IPS-15b (cell line): Measurements from ENCODE around the gene ANKRD33B.
"Not testable (repeated sequence)": the region's sequence is repeated elsewhere in the genome, so short reads cannot be mapped to it uniquely, and the experiment has no call there.

Experiments used
- H3K27me3 ChIP-seq: one replicate; pipeline ENCODE4 v1.6.1; 2013; ENCODE audit warnings: low read length; ENCODE audit not compliant: control insufficient read depth, insufficient read depth
- H3K36me3 ChIP-seq: one replicate; pipeline ENCODE4 v1.6.1; 2013; ENCODE audit warnings: low read length; ENCODE audit not compliant: control insufficient read depth, insufficient read depth
- H3K4me1 ChIP-seq: one replicate; pipeline ENCODE4 v1.6.1; 2013; ENCODE audit warnings: mild to moderate bottlenecking, low read length; ENCODE audit not compliant: control insufficient read depth, insufficient read depth
- H3K4me3 ChIP-seq: one replicate; pipeline ENCODE4 v1.5.1; 2013; ENCODE audit warnings: low read depth, low read length
- H3K9ac ChIP-seq: one replicate; pipeline ENCODE4 v1.6.1; 2013; ENCODE audit warnings: low read depth, mild to moderate bottlenecking, low read length
- H3K9me3 ChIP-seq: one replicate; pipeline ENCODE4 v1.6.1; 2013; ENCODE audit warnings: mild to moderate bottlenecking, low read length; ENCODE audit not compliant: control insufficient read depth, insufficient read depth

Gene ANKRD33B

GRCh38 chr5:10664180-10664769, 100.4 kb downstream of the ANKRD33B start:
- H3K4me1 ChIP-seq, H3K27me3 ChIP-seq, H3K9me3 ChIP-seq, H3K36me3 ChIP-seq, H3K4me3 ChIP-seq, H3K9ac ChIP-seq: not testable (repeated sequence)

GRCh38 chr5:10665799-10666198, 101.9 kb downstream of the ANKRD33B start:
- H3K9ac ChIP-seq: no peak overlapping the region
- no peak overlapping the region for H3K4me3 ChIP-seq
- H3K9me3 ChIP-seq: no peaks in the 10 kb centered on the region
- no peaks in the 10 kb centered on the region for H3K27me3 ChIP-seq
- no peaks in the 10 kb centered on the region for H3K36me3 ChIP-seq
- no peaks in the 10 kb centered on the region for H3K4me1 ChIP-seq

- Histone ChIP-seq H3K9me3 (no peaks in the 10 kb centered on the region), H3K27me3 (no peaks in the 10 kb centered on the region), H3K4me3 (no peak overlapping the region), H3K4me1 (no peaks in the 10 kb centered on the region), H3K9ac (no peak overlapping the region), H3K36me3 (no peaks in the 10 kb centered on the region)
Observed at GRCh38 chr5:10666531-10667299, 102.8 kb downstream of the ANKRD33B start.

- no peaks in the 10 kb centered on the region for H3K27me3 ChIP-seq
- no peaks in the 10 kb centered on the region for H3K9me3 ChIP-seq
- H3K9ac ChIP-seq: no peak overlapping the region
- H3K36me3 ChIP-seq: no peaks in the 10 kb centered on the region
- H3K4me3 ChIP-seq: no peak overlapping the region
- H3K4me1 ChIP-seq: no peaks in the 10 kb centered on the region
Observed at GRCh38 chr5:10667431-10668057, 103.7 kb downstream of the ANKRD33B start.

GRCh38 chr5:10668697-10669096, 104.8 kb downstream of the ANKRD33B start:
- H3K4me1 ChIP-seq: no peaks in the 10 kb centered on the region
- H3K9ac ChIP-seq: no peak overlapping the region
- no peaks in the 10 kb centered on the region for H3K9me3 ChIP-seq
- no peaks in the 10 kb centered on the region for H3K27me3 ChIP-seq
- H3K4me3 ChIP-seq: no peak overlapping the region
- H3K36me3 ChIP-seq: no peaks in the 10 kb centered on the region

- no peaks in the 10 kb centered on the region for H3K27me3 ChIP-seq
- H3K9me3 ChIP-seq: no peaks in the 10 kb centered on the region
- no peaks in the 10 kb centered on the region for H3K4me1 ChIP-seq
- H3K4me3 ChIP-seq: no peak overlapping the region
- no peaks in the 10 kb centered on the region for H3K36me3 ChIP-seq
- no peak overlapping the region for H3K9ac ChIP-seq
Observed at GRCh38 chr5:10669983-10670382, 106.1 kb downstream of the ANKRD33B start.

GRCh38 chr5:10671041-10672008, 107.5 kb downstream of the ANKRD33B start:
- no peaks in the 10 kb centered on the region for H3K9me3 ChIP-seq
- H3K4me3 ChIP-seq: no peak overlapping the region
- H3K36me3 ChIP-seq: no peaks in the 10 kb centered on the region
- no peak overlapping the region for H3K9ac ChIP-seq
- H3K4me1 ChIP-seq: no peaks in the 10 kb centered on the region
- no peaks in the 10 kb centered on the region for H3K27me3 ChIP-seq

- Histone ChIP-seq H3K9me3 (no peaks in the 10 kb centered on the region), H3K36me3 (no peaks in the 10 kb centered on the region), H3K4me1 (no peaks in the 10 kb centered on the region), H3K4me3 (no peak overlapping the region), H3K9ac (no peak overlapping the region), H3K27me3 (no peaks in the 10 kb centered on the region)
Observed at GRCh38 chr5:10672146-10673016, 108.5 kb downstream of the ANKRD33B start.

- no peaks in the 10 kb centered on the region for H3K9me3 ChIP-seq
- no peaks in the 10 kb centered on the region for H3K27me3 ChIP-seq
- no peak overlapping the region for H3K9ac ChIP-seq
- H3K4me1 ChIP-seq: no peaks in the 10 kb centered on the region
- no peak overlapping the region for H3K4me3 ChIP-seq
- H3K36me3 ChIP-seq: no peaks in the 10 kb centered on the region
Observed at GRCh38 chr5:10673017-10673389, 109.1 kb downstream of the ANKRD33B start.

GRCh38 chr5:10673407-10673806, 109.5 kb downstream of the ANKRD33B start:
- Histone ChIP-seq H3K9me3 (no peaks in the 10 kb centered on the region), H3K4me3 (no peak overlapping the region), H3K36me3 (no peaks in the 10 kb centered on the region), H3K27me3 (no peaks in the 10 kb centered on the region), H3K9ac (no peak overlapping the region), H3K4me1 (no peaks in the 10 kb centered on the region)

GRCh38 chr5:10674096-10674495, 110.2 kb downstream of the ANKRD33B start:
- Histone ChIP-seq H3K9me3 (no peaks in the 10 kb centered on the region), H3K36me3 (no peaks in the 10 kb centered on the region), H3K9ac (no peak overlapping the region), H3K4me1 (no peaks in the 10 kb centered on the region), H3K27me3 (no peaks in the 10 kb centered on the region), H3K4me3 (no peak overlapping the region)
